Peyer's patch (tissue), 4 donors: ENCODE data around the gene ARHGEF3.

ENCODE experiments used
- POLR2A ChIP-seq, 2 donors: fragments of 450-650 bp; IDR thresholded peaks; one replicate each; pipeline ENCODE4 v1.5.1; 2017; ENCODE audit warnings: antibody characterized with exemption in 2 of 2, mild to moderate bottlenecking in 2 of 2, moderate library complexity in 2 of 2
- TF ChIP-seq, protein P1 (sequence below), 6 experiments: fragments of 450-650 bp in 4 of 6; fragments of 200-600 bp in 2 of 6; sonication (generic) in 1 of 6; IDR thresholded peaks; one replicate each; pipeline ENCODE4 v1.5.1; 2017 to 2019; ENCODE audit warnings: antibody characterized with exemption in 6 of 6, mild to moderate bottlenecking in 3 of 6, moderate library complexity in 1 of 6

DNA sequence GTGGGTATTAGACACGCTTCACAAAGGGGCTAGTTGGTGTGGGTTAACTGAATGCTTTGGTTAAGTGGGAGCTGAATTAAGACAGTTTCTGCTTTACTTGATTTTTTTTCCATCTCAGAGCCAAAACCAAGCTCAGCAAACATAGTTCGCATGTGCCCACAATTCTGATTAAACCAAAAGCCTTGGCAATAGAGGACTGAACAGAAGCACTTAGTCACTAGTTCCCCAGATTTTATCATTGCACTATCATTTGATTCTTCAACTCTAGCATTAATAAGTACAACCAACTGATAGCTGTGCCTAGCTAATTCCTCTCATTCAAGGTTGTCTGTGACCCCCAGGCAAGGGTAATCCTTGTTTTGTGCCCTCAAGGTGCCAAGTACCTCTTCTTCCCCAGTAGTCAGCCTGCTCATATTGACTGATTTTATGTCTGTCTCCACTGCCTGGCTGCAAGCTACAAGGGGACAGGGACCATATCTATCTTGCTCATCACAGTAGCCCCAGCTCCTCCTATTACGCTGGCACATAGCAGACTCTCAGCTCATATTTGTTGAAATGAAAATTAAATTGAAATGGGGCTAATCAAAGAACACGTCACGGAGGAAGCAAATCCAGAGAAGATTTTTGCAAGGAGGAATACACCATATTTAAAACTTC, 9.9 kb upstream of the ARHGEF3 start:
- TF ChIP-seq POLR2A (IDR thresholded peaks at IDR 0.05), result no peak
- TF ChIP-seq, protein P1, sequence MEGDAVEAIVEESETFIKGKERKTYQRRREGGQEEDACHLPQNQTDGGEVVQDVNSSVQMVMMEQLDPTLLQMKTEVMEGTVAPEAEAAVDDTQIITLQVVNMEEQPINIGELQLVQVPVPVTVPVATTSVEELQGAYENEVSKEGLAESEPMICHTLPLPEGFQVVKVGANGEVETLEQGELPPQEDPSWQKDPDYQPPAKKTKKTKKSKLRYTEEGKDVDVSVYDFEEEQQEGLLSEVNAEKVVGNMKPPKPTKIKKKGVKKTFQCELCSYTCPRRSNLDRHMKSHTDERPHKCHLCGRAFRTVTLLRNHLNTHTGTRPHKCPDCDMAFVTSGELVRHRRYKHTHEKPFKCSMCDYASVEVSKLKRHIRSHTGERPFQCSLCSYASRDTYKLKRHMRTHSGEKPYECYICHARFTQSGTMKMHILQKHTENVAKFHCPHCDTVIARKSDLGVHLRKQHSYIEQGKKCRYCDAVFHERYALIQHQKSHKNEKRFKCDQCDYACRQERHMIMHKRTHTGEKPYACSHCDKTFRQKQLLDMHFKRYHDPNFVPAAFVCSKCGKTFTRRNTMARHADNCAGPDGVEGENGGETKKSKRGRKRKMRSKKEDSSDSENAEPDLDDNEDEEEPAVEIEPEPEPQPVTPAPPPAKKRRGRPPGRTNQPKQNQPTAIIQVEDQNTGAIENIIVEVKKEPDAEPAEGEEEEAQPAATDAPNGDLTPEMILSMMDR (IDR thresholded peaks at IDR 0.05), result no peak
